SH-SY5Y (cell line): Measurements from ENCODE around the gene ST3GAL3.

Experiments
- GATA2 ChIP-seq: IDR thresholded peaks from 2 replicates; pipeline ENCODE4 v1.6.1; 2011; ENCODE audit warnings: mild to moderate bottlenecking, low read depth, low read length
- GATA3 ChIP-seq: IDR thresholded peaks from 2 replicates; pipeline ENCODE4 v1.6.1; 2011; ENCODE audit warnings: low read depth, mild to moderate bottlenecking, low read length, moderate library complexity

GRCh38 chr1:43847290-43847689 is 140.0 kb downstream of the ST3GAL3 start:
- TF ChIP-seq GATA3 (no peak), GATA2 (no peak)
